Stimulated activated effector memory CD8-positive, alpha-beta T cell treated with anti-CD3 and anti-CD28 coated beads, Interleukin-12 subunit alpha, Interleukin-12 subunit beta, amount 100 ng/mL, for 72 hours (primary cell): ENCODE results near the gene PCK2.

Experiments
- ATAC-seq: fragments of 150-1000 bp; cut with Tn5 transposase; 2 replicates; pipeline ENCODE4 v1.10.0; 2021
- DNase-seq, 2 donors: peaks; one replicate each; pipeline ENCODE4 v3.0.0; 2021 to 2022; ENCODE audit warnings: low spot score in 2 of 2
- H3K27ac Mint-ChIP-seq: one replicate; pipeline ENCODE4 v1.8.0; 2022; ENCODE audit warnings: mild to moderate bottlenecking, mixed read lengths
- H3K36me3 Mint-ChIP-seq: one replicate; pipeline ENCODE4 v1.8.0; 2022; ENCODE audit warnings: mild to moderate bottlenecking, mixed read lengths
- H3K4me1 Mint-ChIP-seq: one replicate; pipeline ENCODE4 v1.8.0; 2022; ENCODE audit warnings: mixed read lengths
- H3K4me3 Mint-ChIP-seq: one replicate; pipeline ENCODE4 v1.8.0; 2022; ENCODE audit warnings: mild to moderate bottlenecking, mixed read lengths
- H3K9me3 Mint-ChIP-seq: one replicate; pipeline ENCODE4 v1.8.0; 2022; ENCODE audit warnings: mixed read lengths

Gene PCK2

GRCh38 chr14:24110523-24110922, 16.4 kb downstream of the PCK2 start:
- Mint-ChIP-seq H3K36me3 (peaks cover 20% of the 10 kb centered on the region), H3K9me3 (no peaks in the 10 kb centered on the region), H3K4me3 (no peak overlapping the region), H3K27ac (no peak overlapping the region), H3K4me1 (peaks cover 21% of the 10 kb centered on the region)
- DNase-seq (no peak), ATAC-seq (no peak)

- peaks cover 46% of the 10 kb centered on the region for H3K36me3 Mint-ChIP-seq
- ATAC-seq (no peak), DNase-seq (no peak)
- H3K9me3 Mint-ChIP-seq = no peaks in the 10 kb centered on the region
- H3K4me1 Mint-ChIP-seq = peaks cover 28% of the 10 kb centered on the region
- H3K4me3 Mint-ChIP-seq = peak overlapping the region; percentile 94
- peak overlapping the region; percentile 98 for H3K27ac Mint-ChIP-seq
These were observed 19.3 kb downstream of the PCK2 start for GRCh38 chr14:24113379-24113800.

- H3K27ac Mint-ChIP-seq = peak overlapping the region; percentile 98
- ATAC-seq (peak; percentile 49), DNase-seq (peak in 1 of 2 donors; percentile 64)
- H3K4me1 Mint-ChIP-seq = peaks cover 27% of the 10 kb centered on the region
- peaks cover 51% of the 10 kb centered on the region for H3K36me3 Mint-ChIP-seq
- H3K9me3 Mint-ChIP-seq = no peaks in the 10 kb centered on the region
- peak overlapping the region; percentile 94 for H3K4me3 Mint-ChIP-seq
These were observed 19.9 kb downstream of the PCK2 start for GRCh38 chr14:24113801-24114531.

- Mint-ChIP-seq H3K9me3 (no peaks in the 10 kb centered on the region), H3K36me3 (peaks cover 60% of the 10 kb centered on the region)
These were observed 20.7 kb downstream of the PCK2 start, which contains the start of the genes DCAF11 and NRL for GRCh38 chr14:24114532-24115421. DCAF11 (plus strand) TSS chr14:24114777; CDS start chr14:24115595, 818 bp downstream. NRL (minus strand) TSS chr14:24114949; CDS start chr14:24082848, 32,101 bp downstream.

GRCh38 chr14:24115422-24116127, 21.5 kb downstream of the PCK2 start:
- DNase-seq = no peak
- peaks cover 24% of the 10 kb centered on the region for H3K4me1 Mint-ChIP-seq
- H3K27ac Mint-ChIP-seq = peak overlapping the region; percentile 98
- peaks cover 68% of the 10 kb centered on the region for H3K36me3 Mint-ChIP-seq
- ATAC-seq = no peak
- no peaks in the 10 kb centered on the region for H3K9me3 Mint-ChIP-seq
- peak overlapping the region; percentile 94 for H3K4me3 Mint-ChIP-seq

More at GRCh38 chr14:24114532-24115421, 20.7 kb downstream of the PCK2 start, which contains the start of the genes DCAF11 and NRL:
- H3K27ac Mint-ChIP-seq = peak within 1 kb of the TSS; percentile 98
- DNase-seq (peak; percentile 98 to 99), ATAC-seq (peak; percentile 93)
- H3K4me3 Mint-ChIP-seq = peak within 1 kb of the TSS; percentile 94
- peaks cover 24% of the 10 kb centered on the region for H3K4me1 Mint-ChIP-seq

GRCh38 chr14:24116128-24116814, 22.2 kb downstream of the PCK2 start:
- ATAC-seq = no peak
- DNase-seq = no peak
- Mint-ChIP-seq H3K4me3 (peak overlapping the region; percentile 94), H3K36me3 (peaks cover 74% of the 10 kb centered on the region), H3K9me3 (no peaks in the 10 kb centered on the region), H3K27ac (peak overlapping the region; percentile 98), H3K4me1 (peaks cover 24% of the 10 kb centered on the region)

- Mint-ChIP-seq H3K4me1 (peaks cover 24% of the 10 kb centered on the region), H3K4me3 (no peak overlapping the region), H3K36me3 (peaks cover 84% of the 10 kb centered on the region), H3K27ac (peak overlapping the region; percentile 8), H3K9me3 (no peaks in the 10 kb centered on the region)
- DNase-seq (no peak), ATAC-seq (no peak)
These were observed 23.1 kb downstream of the PCK2 start for GRCh38 chr14:24117179-24117578.

DNA sequence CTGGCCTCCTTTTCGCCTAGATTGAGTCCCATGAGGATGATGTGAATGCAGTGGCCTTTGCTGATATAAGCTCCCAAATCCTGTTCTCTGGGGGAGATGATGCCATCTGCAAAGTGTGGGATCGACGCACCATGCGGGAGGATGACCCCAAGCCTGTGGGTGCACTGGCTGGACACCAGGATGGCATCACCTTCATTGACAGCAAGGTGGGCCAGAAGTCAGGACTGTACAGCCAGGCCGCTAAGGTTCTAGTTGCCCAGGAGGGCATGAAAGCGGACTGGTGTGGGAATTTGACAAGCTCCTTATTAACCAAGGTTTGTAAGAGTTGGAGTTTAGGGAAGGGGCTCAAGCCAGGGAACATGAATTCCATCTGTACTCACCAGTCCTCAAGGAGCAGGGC, 25.6 kb downstream of the PCK2 start:
- Mint-ChIP-seq H3K4me3 (no peak overlapping the region), H3K27ac (peak overlapping the region; percentile 8), H3K36me3 (peaks cover 89% of the 10 kb centered on the region), H3K9me3 (no peaks in the 10 kb centered on the region), H3K4me1 (peaks cover 24% of the 10 kb centered on the region)
- DNase-seq (no peak), ATAC-seq (no peak)

DNA sequence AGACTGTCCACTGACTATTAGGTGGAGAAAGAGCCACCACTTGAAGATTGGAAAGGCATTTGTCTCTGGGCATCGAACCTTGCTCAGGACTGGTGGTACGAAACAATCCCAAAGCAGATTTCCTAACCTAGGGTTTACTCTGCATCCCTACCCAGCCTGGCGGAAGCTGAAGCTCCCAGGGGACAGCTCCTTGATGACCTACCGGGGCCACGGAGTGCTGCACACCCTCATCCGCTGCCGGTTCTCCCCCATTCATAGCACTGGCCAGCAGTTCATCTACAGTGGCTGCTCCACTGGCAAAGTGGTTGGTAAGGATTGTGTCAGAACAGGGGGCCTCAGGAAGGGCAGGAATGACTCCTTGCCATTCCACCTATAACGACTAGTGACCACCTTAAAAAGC, 27.1 kb downstream of the PCK2 start:
- no peak for DNase-seq
- H3K36me3 Mint-ChIP-seq = peaks cover 80% of the 10 kb centered on the region

DNA sequence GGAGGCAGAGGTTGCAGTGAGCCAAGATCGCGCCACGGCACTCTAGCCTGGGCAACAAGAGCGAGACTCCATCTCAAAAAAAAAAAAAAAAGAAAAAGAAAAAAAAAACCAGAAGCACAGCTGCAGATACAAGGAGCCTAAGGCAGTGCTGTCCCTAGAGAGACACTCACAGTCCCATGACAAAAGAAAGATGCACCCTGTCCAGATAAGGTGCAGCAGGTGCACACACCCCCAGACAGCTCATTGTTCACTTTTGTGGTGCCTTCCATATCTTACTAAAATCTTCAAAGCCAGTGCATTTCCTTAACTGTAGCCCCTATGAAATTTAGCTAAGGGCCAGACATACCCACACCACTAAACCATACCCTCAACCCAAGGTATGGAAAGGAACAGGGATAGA, 28.3 kb downstream of the PCK2 start:
- peaks cover 68% of the 10 kb centered on the region for H3K36me3 Mint-ChIP-seq
- H3K4me1 Mint-ChIP-seq = peaks cover 6% of the 10 kb centered on the region
- H3K27ac Mint-ChIP-seq = no peak overlapping the region
- ATAC-seq (no peak), DNase-seq (no peak)
- no peak overlapping the region for H3K4me3 Mint-ChIP-seq
- no peaks in the 10 kb centered on the region for H3K9me3 Mint-ChIP-seq

More for the DNA sequence above, 27.1 kb downstream of the PCK2 start:
- Mint-ChIP-seq H3K9me3 (no peaks in the 10 kb centered on the region), H3K4me3 (no peak overlapping the region), H3K27ac (no peak overlapping the region), H3K4me1 (peaks cover 13% of the 10 kb centered on the region)
- no peak for ATAC-seq

DNA sequence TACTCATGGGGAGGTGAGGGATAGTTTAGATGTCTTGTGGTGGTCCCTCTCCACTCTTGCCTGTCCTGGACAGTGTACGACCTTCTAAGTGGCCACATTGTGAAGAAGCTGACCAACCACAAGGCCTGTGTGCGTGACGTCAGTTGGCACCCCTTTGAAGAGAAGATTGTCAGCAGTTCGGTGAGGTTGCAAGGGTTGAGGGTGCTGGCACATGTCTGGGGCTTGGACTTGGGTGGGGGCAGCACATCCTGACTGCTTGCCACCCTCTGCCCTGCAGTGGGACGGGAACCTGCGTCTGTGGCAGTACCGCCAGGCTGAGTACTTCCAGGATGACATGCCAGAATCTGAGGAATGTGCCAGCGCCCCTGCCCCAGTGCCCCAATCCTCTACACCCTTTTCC, 28.8 kb downstream of the PCK2 start:
- no peak overlapping the region for H3K27ac Mint-ChIP-seq
- DNase-seq = no peak
- H3K4me1 Mint-ChIP-seq = peaks cover 6% of the 10 kb centered on the region
- H3K36me3 Mint-ChIP-seq = peaks cover 64% of the 10 kb centered on the region
- no peak overlapping the region for H3K4me3 Mint-ChIP-seq
- H3K9me3 Mint-ChIP-seq = no peaks in the 10 kb centered on the region
- ATAC-seq = no peak

DNA sequence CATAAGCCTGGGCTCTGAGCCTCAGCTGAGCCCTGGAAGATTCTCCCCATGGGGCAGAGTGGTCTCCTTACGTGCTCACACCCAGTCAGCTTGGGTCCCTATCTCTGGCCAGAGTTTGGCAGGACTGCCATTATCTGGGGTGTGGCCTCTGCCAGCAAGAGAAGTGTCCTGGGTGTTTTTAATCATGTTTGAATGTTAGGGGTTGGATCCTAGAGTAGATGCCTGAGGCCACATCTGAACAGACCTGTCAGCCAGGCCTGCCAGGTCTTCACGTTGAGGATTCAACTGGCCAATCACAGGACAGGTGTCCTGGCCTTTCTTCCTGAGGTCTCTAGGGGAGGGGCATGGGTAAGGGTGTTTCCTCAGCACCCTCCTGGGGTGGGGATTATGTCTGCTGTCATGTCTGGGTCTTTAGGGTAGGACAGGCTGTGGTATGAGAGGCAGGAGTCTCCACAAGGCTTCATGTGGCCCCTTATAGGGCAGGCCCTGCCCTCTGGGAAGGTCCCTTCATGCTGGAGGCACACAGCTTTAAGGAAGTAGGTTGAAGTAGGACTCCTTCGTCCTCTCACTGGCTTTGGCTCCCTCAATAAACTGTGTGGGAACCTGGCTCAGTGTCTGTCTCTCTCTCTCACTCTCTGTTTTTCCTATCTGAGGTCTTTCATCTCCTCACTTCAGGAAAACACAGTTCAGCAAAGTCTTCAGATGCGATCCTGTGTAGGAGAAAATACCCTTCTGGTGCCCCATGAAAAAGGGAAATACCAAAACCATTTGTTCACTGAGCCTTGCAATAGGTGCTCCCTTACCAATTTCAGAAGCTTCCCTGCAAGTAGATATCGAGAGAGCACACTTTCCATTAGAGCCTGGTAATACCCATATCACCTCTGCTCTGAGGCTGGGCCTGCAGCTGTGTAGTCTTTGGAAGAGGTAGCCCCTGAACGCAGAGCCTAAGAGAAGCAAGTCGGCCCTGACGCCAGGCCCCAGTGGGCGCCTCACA, 29.6 kb downstream of the PCK2 start:
- peak; percentile 52 for ATAC-seq
- Mint-ChIP-seq H3K36me3 (peaks cover 55% of the 10 kb centered on the region), H3K27ac (peak overlapping the region; percentile 56), H3K9me3 (no peaks in the 10 kb centered on the region), H3K4me1 (peaks cover 1% of the 10 kb centered on the region), H3K4me3 (no peak overlapping the region)
- no peak for DNase-seq

DNA sequence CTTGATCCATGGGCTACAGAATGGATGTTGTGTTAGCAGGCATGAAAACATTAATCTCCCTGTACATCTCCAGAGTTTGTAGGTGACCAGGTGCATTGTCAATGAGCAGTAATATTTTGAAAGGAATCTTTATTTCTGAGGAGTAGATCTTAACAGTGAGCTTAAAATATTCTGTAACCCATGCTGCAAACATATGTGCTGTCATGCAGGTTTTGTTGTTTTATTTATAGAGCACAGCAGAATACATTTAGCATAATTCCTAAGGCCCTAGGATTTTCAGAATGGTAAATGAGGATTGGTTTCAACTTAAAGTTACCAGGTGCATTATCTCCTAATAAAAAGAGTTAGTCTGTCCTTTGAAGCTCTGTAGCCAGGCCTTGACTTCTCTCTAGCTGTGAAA, 32.8 kb downstream of the PCK2 start:
- peaks cover 23% of the 10 kb centered on the region for H3K36me3 Mint-ChIP-seq

More for the DNA sequence above, 32.8 kb downstream of the PCK2 start:
- peaks cover 4% of the 10 kb centered on the region for H3K4me1 Mint-ChIP-seq
- H3K9me3 Mint-ChIP-seq = no peaks in the 10 kb centered on the region
- no peak overlapping the region for H3K27ac Mint-ChIP-seq
- ATAC-seq = no peak
- DNase-seq = no peak
- H3K4me3 Mint-ChIP-seq = no peak overlapping the region
